Esophagus muscularis mucosa (tissue), 4 donors: ENCODE data around the gene AFM. TPM values are rescaled to one million over a fixed set of nuclear protein-coding genes. Genes with fewer than 3 reads are reported as not detected.

Experiments
- DNase-seq: peaks from one replicate; pipeline ENCODE4 v3.0.0-alpha.2; 2017; ENCODE audit errors: extremely low spot score
- H3K27ac ChIP-seq, 4 donors: fragments of 200-600 bp; sonication (generic); replicated peaks in 1 of 4; 1 replicate in 3 of 4; 2 replicates in 1 of 4; pipeline ENCODE4 v1.5.1; 2016 to 2019; ENCODE audit warnings: mild to moderate bottlenecking in 1 of 4
- H3K27me3 ChIP-seq, 4 donors: fragments of 200-600 bp; sonication (generic); one replicate each; pipeline versions ENCODE4 v1.5.1 to v1.6.0; 2016 to 2019
- H3K36me3 ChIP-seq, 4 donors: fragments of 200-600 bp; sonication (generic); one replicate each; pipeline ENCODE4 v1.5.1; 2016 to 2019
- H3K4me1 ChIP-seq, 4 donors: fragments of 200-600 bp; sonication (generic); one replicate each; pipeline ENCODE4 v1.5.1; 2016 to 2019
- H3K4me3 ChIP-seq, 4 donors: fragments of 200-600 bp; sonication (generic); 1 replicate in 2 of 4; 2 replicates in 2 of 4; pipeline ENCODE4 v1.5.1; 2016 to 2019; ENCODE audit warnings: mild to moderate bottlenecking in 4 of 4, moderate library complexity in 1 of 4
- H3K9me3 ChIP-seq, 4 donors: fragments of 200-600 bp; sonication (generic); 1 replicate in 3 of 4; 2 replicates in 1 of 4; pipeline ENCODE4 v1.5.1; 2016 to 2019
- CTCF ChIP-seq, 3 experiments: fragments of 200-600 bp in 2 of 3; fragments of 450-650 bp in 1 of 3; sonication (generic) in 2 of 3; IDR thresholded peaks; one replicate each; pipeline ENCODE4 v1.5.1; 2017 to 2019; ENCODE audit warnings: antibody characterized with exemption in 3 of 3, mild to moderate bottlenecking in 2 of 3, moderate library complexity in 1 of 3
- EP300 ChIP-seq: sonication (generic); formaldehyde crosslinking; IDR thresholded peaks from one replicate; pipeline ENCODE4 v1.6.1; 2017; ENCODE audit warnings: antibody characterized with exemption
- POLR2A ChIP-seq: fragments of 450-650 bp; IDR thresholded peaks from one replicate; pipeline ENCODE4 v1.6.1; 2017; ENCODE audit warnings: antibody characterized with exemption, moderate library complexity, mild to moderate bottlenecking, low read depth
- POLR2AphosphoS5 ChIP-seq, 2 donors: sonication (generic); formaldehyde crosslinking; IDR thresholded peaks; one replicate each; pipeline ENCODE4 v1.6.1; 2017; ENCODE audit warnings: antibody characterized with exemption in 2 of 2
- WGBS: methylation state at CpG from one replicate; pipeline ENCODE4 v1.1.5; 2018; 5-methylcytosine and 5-hydroxymethylcytosine counted together
- intact Hi-C: fragments of 100-400 bp; cut with DNase I; formaldehyde crosslinking; loops from one replicate; pipeline ENCODE4 v1.15.1; 2023
- total RNA-seq, 4 donors: library from RNA; depleted of rRNA; stranded (reverse); fragments of >200 nt; gene quantifications; one replicate each; pipeline versions ENCODE4 v1.1.0 to v1.2.1, GENCODE V29; 2016

Gene AFM
- total RNA-seq, 4 donors from 2014 or later: not detected

- TF ChIP-seq EP300 (no peak), POLR2A (no peak), POLR2AphosphoS5 (IDR thresholded peaks at IDR 0.05) (no peak), CTCF (IDR thresholded peaks at IDR 0.05) (no peak)
- Histone ChIP-seq H3K4me3 (no peak overlapping the region), H3K27ac (no peak overlapping the region), H3K27me3 (no peaks in the 10 kb centered on the region), H3K9me3 (no peaks in the 10 kb centered on the region), H3K4me1 (no peaks in the 10 kb centered on the region), H3K36me3 (no peaks in the 10 kb centered on the region)
- DNase-seq: no peak
- intact Hi-C loops: no loop called here
- 95% methylated on average over 3 of the region's 3 CpGs for WGBS
Observed at GRCh38 chr4:73508651-73509050, 27.1 kb downstream of the AFM start.

DNA sequence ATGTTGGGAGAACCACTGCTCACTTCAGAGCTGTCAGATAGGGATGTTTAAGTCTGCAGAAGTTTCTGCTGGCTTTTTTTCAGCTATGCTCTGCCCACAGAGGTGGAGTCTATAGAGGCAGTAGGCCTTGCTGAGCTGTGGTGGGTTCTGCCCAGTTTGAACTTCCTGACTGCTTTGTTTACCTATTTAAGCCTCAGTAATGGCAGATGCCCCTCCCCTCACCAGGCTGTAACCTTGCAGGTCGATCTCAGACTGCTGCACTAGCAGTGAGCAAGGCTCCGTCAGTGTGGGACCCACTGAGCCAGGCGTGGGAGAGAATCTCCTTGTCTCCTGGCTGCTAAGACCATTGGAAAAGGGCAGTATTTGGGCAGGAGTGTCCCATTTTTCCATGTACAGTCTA lies 36.8 kb downstream of the AFM start:
- H3K27me3 ChIP-seq: no peaks in the 10 kb centered on the region
- no peaks in the 10 kb centered on the region for H3K4me1 ChIP-seq
- no peaks in the 10 kb centered on the region for H3K36me3 ChIP-seq
- H3K27ac ChIP-seq: no peak overlapping the region
- TF ChIP-seq CTCF (IDR thresholded peaks at IDR 0.05) (no peak), POLR2AphosphoS5 (IDR thresholded peaks at IDR 0.05) (no peak), POLR2A (no peak), EP300 (no peak)
- no CpG with 5 or more reads among the region's 3 CpGs for WGBS
- no peak overlapping the region for H3K4me3 ChIP-seq
- DNase-seq: no peak
- intact Hi-C loops: no loop called here
- H3K9me3 ChIP-seq: no peaks in the 10 kb centered on the region

GRCh38 chr4:73520821-73521220 lies 39.3 kb downstream of the AFM start:
- no peak overlapping the region for H3K27ac ChIP-seq
- H3K27me3 ChIP-seq: no peaks in the 10 kb centered on the region
- H3K4me3 ChIP-seq: no peak overlapping the region
- 55% methylated on average over 2 of the region's 4 CpGs for WGBS
- intact Hi-C loops: no loop called here
- no peaks in the 10 kb centered on the region for H3K4me1 ChIP-seq
- H3K9me3 ChIP-seq: no peaks in the 10 kb centered on the region
- H3K36me3 ChIP-seq: no peaks in the 10 kb centered on the region
- no peak for TF ChIP-seq EP300
- TF ChIP-seq CTCF (IDR thresholded peaks at IDR 0.05): no peak
- no peak for TF ChIP-seq POLR2A
- no peak for TF ChIP-seq POLR2AphosphoS5 (IDR thresholded peaks at IDR 0.05)
- no peak for DNase-seq

DNA sequence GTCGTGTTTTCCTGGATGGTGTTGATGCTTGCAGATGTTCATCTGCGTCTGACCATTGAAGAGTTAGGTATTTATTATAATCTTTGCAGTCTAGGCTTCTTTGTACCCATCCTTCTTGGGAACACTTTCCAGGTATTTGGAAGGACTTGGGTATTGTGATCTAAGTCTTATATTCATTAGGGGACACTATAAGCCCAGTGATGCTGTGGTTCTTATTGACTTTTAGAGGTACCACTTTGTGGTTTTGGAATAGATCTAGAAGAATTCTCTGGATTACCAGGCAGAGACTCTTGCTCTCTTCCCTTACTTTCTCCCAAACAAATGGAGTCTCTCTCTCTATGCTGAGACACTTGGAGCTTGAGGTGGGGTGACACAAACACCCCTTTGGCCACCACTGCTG lies 41.6 kb downstream of the AFM start:
- DNase-seq: no peak
- no peaks in the 10 kb centered on the region for H3K36me3 ChIP-seq
- no peaks in the 10 kb centered on the region for H3K9me3 ChIP-seq
- 86% methylated on average over 2 of the region's 2 CpGs for WGBS
- TF ChIP-seq CTCF (IDR thresholded peaks at IDR 0.05): no peak
- H3K4me1 ChIP-seq: no peaks in the 10 kb centered on the region
- no peak overlapping the region for H3K27ac ChIP-seq
- H3K27me3 ChIP-seq: no peaks in the 10 kb centered on the region
- no peak overlapping the region for H3K4me3 ChIP-seq
- intact Hi-C loops: no loop called here

DNA sequence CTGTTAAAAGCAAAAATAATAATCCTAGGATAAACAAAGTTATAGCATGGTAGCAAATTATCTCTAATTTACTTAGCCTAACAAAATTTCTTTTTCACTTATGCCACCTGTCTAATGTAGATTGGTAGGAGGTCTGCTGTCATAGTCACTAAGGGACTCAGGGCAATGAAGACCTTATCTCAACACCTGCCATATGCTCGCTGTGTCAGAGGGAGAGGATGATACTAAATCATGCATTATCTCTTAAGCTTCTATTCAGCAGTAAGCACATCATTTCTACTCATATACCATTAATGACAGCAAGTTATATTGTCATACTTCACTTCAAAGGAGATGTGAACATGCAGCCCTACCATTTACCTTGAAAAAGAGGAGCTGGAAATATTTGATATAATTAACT lies 44.1 kb downstream of the AFM start:
- H3K9me3 ChIP-seq: no peaks in the 10 kb centered on the region
- 83% methylated on average over 1 of the region's 1 CpG for WGBS

More for the DNA sequence above, 44.1 kb downstream of the AFM start:
- H3K4me1 ChIP-seq: no peaks in the 10 kb centered on the region
- H3K4me3 ChIP-seq: no peak overlapping the region
- H3K27me3 ChIP-seq: no peaks in the 10 kb centered on the region
- no peak overlapping the region for H3K27ac ChIP-seq
- TF ChIP-seq EP300: no peak
- TF ChIP-seq POLR2A: no peak
- no peak for TF ChIP-seq POLR2AphosphoS5 (IDR thresholded peaks at IDR 0.05)
- no peak for TF ChIP-seq CTCF (IDR thresholded peaks at IDR 0.05)
- intact Hi-C loops: no loop called here
- H3K36me3 ChIP-seq: no peaks in the 10 kb centered on the region
- DNase-seq: no peak
